Mesothelial cell of epicardium (in vitro differentiated cells): ENCODE data around the gene MC5R. TPM values are rescaled to one million over a fixed set of nuclear protein-coding genes. Genes with fewer than 3 reads are reported as not detected.

ENCODE experiments used
- DNase-seq, 2 experiments: peaks; one replicate each; pipeline ENCODE4 v3.0.0; 2021; ENCODE audit warnings: low spot score in 2 of 2; ENCODE audit not compliant: unreplicated experiment in 2 of 2
- H3K27ac Mint-ChIP-seq: 2 replicates; pipeline ENCODE4 v1.8.0; 2021; ENCODE audit warnings: mixed read lengths
- H3K27me3 Mint-ChIP-seq: 2 replicates; pipeline ENCODE4 v1.8.0; 2021; ENCODE audit warnings: low read depth, mixed read lengths
- H3K36me3 Mint-ChIP-seq: 2 replicates; pipeline ENCODE4 v1.8.0; 2021; ENCODE audit warnings: mixed read lengths
- H3K4me1 Mint-ChIP-seq: 2 replicates; pipeline ENCODE4 v1.8.0; 2021; ENCODE audit warnings: mixed read lengths
- H3K4me3 Mint-ChIP-seq: 2 replicates; pipeline ENCODE4 v1.8.0; 2021; ENCODE audit warnings: mild to moderate bottlenecking, moderate library complexity, mixed read lengths
- H3K9me3 Mint-ChIP-seq: 2 replicates; pipeline ENCODE4 v1.8.0; 2021; ENCODE audit warnings: mixed read lengths
- CTCF ChIP-seq: fragments of 200-600 bp; sonication (generic); IDR thresholded peaks from one replicate; pipeline ENCODE4 v1.5.0; 2021; ENCODE audit warnings: antibody characterized with exemption; ENCODE audit not compliant: unreplicated experiment
- total RNA-seq: library from RNA; stranded (reverse); gene quantifications from 3 replicates; pipeline ENCODE4 v1.2.1, GENCODE V29; 2021

Gene MC5R
- total RNA-seq, 1 donor from 2014 or later: not detected

- H3K27ac Mint-ChIP-seq: no peak overlapping the region
- no peak overlapping the region for H3K4me3 Mint-ChIP-seq
- no peaks in the 10 kb centered on the region for H3K36me3 Mint-ChIP-seq
- TF ChIP-seq CTCF: no peak
- no peaks in the 10 kb centered on the region for H3K9me3 Mint-ChIP-seq
- no peak for DNase-seq
- H3K4me1 Mint-ChIP-seq: no peaks in the 10 kb centered on the region
- peaks cover 56% of the 10 kb centered on the region for H3K27me3 Mint-ChIP-seq
Measured at GRCh38 chr18:13872932-13873331, 49.0 kb downstream of the MC5R start.

- DNase-seq: no peak
- no peak overlapping the region for H3K4me3 Mint-ChIP-seq
- H3K9me3 Mint-ChIP-seq: no peaks in the 10 kb centered on the region
- no peaks in the 10 kb centered on the region for H3K4me1 Mint-ChIP-seq
- no peak overlapping the region for H3K27ac Mint-ChIP-seq
- TF ChIP-seq CTCF: no peak
- no peaks in the 10 kb centered on the region for H3K36me3 Mint-ChIP-seq
- H3K27me3 Mint-ChIP-seq: peaks cover 42% of the 10 kb centered on the region
Measured at GRCh38 chr18:13874558-13874957, 50.6 kb downstream of the MC5R start.

Other genes starting within 250 kb of the MC5R start
- 14.7 to 17.1 TPM (median 16.6 TPM) in 3 replicates for gene FAM210A, start 97.6 kb upstream of the MC5R start, total RNA-seq
- gene RNMT, start 97.5 kb upstream of the MC5R start, total RNA-seq: 51.6 to 55.3 TPM (median 52.5 TPM) in 3 replicates
- not detected in 3 replicates for gene MC2R, start 91.4 kb downstream of the MC5R start, total RNA-seq